HG03280 (cell line): ENCODE results near the gene PARP8.
"Not testable (repeated sequence)": the region's sequence is repeated elsewhere in the genome, so short reads cannot be mapped to it uniquely, and the experiment has no call there.

Experiments
- ATAC-seq: cut with Tn5 transposase; IDR thresholded peaks from one replicate; pipeline ENCODE4 v1.9.1; 2021; ENCODE audit warnings: mild to moderate bottlenecking, moderate library complexity; ENCODE audit not compliant: unreplicated experiment

The PARP8 gene

DNA sequence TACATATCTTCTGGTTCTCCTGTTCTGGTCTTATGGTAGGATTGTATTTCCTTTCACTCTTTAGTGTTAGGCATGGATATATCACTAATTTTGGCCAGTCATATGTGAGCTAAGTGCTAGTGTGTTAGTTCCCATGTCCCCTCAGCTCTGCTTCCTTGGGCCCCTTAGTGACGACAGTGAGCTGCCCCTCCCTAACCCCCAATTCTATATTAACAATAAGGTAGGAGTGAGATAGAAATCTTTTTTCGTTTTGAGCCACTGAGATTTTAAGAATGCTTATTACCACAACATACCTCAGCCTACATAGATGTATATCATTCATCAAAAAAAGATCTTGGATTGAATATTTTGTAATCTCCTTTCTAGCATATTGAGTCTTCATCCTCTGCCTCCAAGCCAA is 100.5 kb downstream of the PARP8 start:
- no peak for ATAC-seq

DNA sequence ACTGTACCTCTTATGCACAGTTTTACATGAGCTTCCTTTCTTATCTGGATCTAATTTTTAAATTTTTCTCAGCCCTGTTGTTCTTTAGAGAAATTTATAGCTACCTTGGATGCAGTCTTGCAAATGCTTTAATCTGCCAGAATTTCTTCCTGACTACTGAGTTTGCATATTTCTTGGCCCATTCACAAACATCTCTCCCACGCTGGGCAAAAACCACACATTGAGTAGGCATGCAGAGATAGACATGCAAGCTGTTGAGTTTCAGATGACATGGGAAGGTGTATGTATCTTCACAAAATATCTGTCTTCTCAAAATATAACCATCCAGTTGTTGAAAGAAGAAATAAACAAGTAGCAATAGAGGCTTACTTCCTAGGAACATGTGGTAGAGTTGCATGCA is 101.2 kb downstream of the PARP8 start:
- no peak for ATAC-seq

DNA sequence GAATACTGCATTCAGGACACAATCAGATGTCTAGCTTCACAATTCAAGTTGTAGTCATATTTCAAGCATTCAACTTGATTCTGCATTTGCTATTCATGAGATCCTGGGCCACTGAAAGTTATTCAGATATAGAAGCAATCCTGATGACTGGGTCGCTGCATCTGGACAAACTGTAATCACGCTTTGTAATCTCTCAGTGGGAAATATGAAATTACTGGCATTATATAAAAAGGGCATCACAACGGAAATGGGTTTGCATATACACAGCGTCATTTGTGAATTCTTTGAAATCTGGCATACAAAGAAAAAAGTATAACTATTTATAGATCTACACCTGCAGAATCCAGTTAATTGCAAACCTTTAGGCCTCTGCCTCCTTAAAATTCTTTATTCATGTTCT is 102.2 kb downstream of the PARP8 start:
- no peak for ATAC-seq

DNA sequence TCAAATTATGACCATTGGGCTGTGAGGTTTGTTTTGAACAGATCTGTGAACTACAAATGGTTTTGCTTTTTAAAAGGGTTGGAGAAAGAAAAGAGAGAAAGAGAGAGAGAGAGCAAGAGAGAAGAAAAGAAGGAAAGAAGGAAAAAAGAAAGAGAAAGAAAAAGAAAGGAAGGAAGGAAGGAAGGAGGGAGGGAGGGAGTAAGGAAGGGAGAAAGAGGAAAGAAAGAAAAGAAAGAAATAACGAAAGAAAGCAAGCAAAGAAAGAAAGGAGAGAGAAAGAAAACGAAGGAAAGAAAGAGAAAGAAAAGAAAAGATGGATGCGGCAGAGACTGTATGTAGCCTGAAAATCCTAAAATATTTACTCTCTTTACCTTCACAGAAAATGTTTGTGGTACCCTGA is 104.0 kb downstream of the PARP8 start:
- ATAC-seq = no peak

DNA sequence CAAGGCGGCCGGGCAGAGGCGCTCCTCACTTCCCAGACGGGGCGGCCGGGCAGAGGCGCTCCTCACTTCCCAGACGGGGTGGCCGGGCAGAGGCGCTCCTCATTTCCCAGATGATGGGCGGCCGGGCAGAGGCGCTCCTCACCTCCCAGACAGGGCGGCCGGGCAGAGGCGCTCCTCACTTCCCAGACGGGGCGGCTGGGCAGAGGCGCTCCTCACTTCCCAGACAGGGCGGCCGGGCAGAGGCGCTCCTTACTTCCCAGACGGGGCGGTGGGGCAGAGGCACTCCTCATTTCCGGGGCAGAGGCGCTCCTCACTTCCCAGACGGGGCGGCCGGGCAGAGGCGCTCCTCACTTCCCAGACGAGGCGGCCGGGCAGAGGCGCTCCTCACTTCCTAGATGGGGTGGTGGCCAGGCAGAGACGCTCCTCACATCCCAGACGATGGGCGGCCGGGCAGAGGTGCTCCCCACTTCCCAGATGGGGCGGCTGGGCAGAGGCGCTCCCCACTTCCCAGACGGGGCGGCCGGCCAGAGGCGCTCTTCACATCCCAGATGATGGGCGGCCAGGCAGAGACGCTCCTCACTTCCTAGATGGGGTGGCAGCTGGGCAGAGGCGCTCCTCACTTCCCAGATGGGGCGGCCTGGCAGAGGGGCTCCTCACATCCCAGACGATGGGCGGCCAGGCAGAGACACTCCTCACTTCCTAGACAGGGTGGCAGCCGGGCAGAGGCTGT is 108.2 kb downstream of the PARP8 start:
- ATAC-seq = not testable (repeated sequence)

DNA sequence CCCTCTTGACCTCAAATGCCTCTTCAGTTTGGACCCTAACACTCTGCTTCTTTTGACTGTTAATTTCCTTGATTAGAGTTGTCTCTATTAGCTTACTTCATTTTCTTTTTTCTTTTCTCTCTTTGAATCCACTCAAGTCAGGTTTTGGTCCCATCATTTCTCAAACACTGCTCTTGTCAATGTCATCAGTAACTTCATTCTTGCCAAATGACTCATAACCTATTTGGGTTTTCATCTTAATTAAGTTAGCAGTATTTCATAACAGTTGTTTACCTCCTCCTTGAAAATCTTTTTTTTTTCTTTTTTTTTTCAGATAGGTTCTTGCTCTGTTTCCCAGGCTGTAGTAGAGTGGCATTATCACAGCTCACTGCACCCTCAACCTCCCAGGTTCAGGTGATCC is 119.6 kb downstream of the PARP8 start:
- ATAC-seq = no peak

DNA sequence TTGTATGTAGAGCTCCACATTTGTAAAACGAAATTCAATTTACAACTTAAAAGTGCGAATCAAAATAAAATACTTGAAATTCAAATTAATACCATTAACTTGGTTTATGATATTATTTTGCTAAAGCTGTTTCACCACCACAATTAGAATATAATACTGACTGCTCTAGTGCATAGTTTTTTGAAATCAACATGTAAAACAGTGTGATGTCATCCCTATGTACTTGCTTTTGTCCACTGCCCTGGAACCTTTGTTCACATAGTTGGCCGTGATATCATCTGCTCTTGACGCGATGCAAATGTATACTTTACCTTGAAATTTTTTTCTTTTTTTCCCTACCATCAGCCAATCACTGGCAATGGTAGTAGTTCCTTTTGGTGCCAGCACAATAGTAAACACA is 125.4 kb downstream of the PARP8 start:
- no peak for ATAC-seq

DNA sequence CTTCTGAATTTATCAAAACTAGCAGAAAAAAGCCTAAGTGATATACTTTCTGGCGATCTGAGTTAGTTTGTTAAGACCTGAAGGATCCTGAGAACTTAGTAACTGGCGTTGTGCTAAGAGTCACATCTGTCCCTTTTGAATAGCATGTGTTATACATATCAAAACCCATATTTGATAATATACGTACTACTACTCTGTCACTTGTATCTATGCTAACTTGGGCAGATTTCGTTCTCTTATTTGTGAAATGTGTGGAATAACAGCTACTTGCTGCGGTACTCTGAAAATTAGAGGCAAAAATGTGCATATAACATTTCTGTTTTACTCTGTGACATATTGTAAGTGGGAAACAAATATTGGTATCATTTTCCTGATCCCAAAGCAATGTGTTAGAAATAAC is 126.4 kb downstream of the PARP8 start:
- ATAC-seq = no peak

DNA sequence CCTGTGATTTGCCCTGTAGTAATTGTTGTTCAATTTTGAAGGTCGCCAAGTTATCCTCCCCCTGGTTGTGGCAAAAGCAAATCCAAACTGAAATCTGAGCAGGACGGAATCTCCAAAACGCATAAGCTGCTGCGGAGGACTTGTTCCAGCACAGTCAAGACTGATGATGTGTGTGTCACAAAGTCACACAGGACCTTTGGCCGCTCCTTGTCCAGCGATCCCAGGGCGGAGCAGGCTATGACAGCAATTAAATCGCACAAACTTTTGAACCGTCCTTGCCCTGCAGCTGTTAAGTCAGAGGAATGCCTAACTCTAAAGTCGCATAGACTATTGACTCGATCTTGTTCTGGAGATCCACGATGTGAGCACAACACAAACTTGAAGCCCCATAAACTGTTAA is 128.4 kb downstream of the PARP8 start:
- no peak for ATAC-seq

DNA sequence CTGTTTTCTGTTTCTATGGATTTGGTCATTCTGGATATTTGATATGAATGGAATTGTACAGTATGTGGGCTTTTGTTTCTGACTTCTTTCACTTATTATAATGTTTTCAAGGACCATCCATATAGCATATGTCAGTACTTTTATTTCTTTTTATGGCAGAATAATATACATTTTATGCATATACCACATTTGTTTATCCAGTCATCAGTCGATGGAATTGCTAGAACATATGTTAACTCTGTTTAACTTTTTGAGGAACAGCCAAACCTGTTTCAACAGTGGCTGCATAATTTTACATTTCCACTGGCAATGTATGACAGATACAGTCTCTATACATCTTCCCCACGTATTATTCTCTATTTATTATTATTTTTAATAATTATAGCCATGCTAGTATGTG is 131.6 kb downstream of the PARP8 start:
- ATAC-seq = no peak

DNA sequence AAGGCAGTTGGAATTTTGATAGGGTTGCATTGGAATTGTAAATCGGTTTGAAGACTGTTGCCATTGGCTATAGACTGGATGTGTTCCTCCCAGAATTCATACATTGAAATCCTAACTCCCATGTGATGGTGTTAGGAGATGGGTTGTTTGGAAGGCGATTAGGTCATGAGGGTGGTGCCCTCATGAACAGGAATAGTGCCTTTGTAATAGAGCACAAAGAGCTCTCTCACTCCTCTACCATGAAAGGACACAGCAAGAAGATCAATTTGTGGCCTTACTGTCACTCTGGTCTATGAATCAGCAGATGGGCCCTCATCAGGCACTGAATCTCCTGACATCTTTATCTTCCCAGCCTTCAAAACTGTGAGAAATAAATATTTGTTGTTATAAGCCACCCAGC is 133.2 kb downstream of the PARP8 start:
- ATAC-seq = no peak

DNA sequence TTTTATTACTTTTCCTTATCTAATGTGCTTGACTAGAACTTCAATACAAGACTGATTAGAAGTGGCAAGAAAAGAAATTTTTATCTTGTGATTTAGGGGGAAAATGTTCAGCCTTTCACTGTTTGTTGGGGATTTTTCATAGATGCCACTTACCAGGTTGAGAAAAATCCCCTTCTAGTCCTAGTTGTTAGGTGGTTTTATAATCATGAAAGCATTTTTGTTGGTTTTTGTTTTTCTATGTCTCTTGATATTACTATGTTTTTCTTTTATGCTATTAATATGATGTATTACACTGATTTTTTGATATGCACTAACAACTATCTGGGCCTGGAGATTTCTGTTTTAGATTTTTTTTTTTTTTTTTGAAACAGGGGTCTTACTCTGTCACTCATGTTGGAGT is 134.0 kb downstream of the PARP8 start:
- no peak for ATAC-seq

DNA sequence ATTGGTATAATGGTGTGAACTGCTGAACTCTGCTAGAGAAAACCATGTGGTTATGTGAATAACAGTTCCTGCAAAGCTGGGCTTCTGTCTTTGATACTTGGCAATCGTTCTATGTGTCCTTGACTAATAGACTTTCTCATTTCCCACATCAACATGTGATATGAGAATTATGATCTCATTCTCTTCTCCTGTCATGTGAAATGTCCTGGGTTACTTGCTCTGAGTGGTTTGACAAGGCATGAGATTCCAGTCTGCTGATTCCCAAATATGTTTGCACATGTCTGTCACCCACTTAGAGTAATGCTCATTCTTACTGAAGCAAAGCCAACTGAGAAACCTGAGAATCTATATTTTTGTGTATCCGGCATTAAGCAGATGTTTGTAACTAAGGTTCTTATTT is 141.2 kb downstream of the PARP8 start:
- ATAC-seq = no peak

DNA sequence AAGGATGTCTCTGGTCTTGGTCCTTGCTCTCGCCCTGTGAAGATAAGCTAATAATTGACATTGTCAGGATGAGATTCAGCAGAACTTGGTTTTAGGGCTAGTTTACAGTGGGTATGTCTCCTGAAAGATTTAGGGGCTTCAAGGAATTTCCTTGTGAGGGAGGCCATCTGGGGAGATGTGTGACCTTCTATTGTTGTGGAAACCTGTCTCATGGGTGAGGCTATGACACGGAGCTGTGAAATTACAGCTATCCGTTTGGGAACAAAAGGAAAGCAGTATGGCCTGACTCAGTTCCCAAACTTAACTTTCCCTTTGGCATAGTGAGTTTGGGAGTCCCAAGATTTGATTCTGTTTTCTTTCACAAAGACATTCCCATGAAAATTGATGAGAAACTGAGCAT is 142.0 kb downstream of the PARP8 start:
- ATAC-seq = no peak

DNA sequence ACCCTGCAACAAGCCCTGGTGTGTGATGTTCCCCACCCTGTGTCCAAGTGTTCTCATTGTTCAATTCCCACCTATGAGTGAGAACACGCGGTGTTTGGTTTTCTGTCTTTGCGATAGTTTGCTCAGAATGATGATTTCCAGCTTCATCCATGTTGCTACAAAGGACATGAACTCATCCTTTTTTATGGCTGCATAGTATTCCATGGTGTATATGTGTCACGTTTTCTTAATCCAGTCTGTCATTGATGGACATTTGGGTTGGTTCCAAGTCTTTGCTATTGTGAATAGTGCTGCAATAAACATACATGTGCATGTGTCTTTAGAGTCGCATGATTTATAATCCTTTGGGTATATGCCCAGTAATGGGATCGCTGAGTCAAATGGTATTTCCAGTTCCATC is 145.3 kb downstream of the PARP8 start:
- ATAC-seq = not testable (repeated sequence)

DNA sequence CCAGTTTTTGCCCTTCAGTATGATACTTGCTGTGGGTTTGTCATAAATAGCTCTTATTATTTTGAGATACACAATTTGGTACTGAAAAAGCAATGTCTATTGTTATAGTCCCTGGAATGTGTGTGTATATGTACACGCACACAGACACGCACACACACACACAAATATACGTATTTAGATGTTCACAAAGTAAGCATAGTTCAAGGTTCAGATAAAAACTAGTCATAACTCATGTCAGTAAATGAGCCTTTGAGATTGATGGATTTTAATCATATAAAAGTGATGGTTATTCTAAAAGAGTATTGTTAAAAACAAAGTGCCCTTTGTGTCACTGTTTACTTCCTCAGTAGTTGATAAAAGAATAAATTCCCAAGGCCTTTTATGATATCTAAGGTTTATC is 147.3 kb downstream of the PARP8 start:
- no peak for ATAC-seq

DNA sequence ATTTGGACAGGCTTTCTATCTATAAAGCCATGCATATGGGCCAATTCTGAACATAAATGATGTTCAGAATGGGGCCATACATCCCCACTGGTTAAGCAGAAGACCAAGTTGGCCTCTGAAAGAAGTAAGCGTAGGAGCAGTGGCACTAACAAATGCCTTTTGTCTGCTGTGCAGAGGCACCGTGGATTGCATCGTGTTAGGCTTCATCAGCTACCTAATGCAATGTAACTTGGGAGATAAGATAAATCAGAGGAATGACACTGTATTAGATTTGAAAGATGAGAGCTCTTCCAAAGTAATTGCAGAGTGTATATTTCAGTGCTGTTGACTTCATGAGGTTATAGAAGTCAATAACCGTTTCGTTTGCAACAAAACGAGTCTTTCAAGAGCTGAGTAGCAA is 148.1 kb downstream of the PARP8 start:
- ATAC-seq = no peak

DNA sequence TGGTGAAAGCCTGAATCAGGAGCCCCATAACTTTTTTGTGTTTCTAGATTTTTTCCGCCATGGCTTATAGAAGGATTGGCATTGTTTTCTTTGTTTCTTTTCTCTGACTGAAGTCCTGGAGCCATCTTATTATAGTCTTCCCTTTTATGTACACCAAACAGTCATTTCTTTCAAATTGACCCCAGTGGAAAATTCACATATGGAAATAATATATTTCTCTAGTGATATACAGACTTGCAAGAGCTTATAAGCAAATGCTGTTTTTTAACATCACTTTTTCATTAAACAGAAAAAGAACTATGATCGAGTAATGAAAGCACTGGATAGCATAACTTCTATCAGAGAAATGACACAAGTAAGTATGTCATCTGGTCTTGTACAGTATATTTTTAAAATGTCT is 155.6 kb downstream of the PARP8 start:
- ATAC-seq = no peak

DNA sequence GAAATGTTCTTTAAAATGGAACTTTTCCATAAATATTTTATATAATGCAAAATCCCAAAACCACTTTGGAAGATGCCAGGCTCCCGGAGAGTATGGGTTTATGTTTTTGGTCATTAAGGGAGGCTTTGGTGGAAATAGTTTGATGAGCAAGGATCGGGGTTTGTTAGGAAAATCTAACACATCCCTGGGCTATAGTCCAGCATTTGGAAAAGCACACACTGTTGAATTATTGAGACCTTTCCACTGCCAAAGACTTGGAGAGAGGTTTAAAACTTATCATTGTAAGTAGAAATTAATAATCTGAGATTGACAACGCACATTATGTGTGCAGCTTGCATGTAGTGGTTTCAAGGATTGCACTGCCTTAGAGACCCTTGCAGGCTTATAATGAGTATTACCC is 156.3 kb downstream of the PARP8 start:
- ATAC-seq = no peak

DNA sequence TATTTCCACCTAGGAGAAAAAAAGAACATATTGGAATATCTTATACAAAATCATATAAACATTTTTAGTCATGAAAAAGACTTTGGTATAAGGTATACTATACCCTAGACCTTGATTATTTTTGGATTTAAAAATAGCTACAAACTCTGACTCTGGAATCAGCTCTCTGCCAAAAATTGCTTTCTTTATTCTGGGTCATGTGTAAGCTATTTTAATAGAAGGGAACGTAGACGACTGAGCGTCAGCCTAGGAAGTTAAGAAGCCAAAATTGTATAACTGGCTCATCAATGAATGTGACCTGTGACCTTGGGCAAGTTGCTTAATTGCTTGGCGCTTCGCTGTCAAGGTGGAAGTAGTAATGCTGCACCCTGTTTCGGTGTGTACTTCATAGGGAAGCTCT is 157.1 kb downstream of the PARP8 start:
- ATAC-seq = no peak

DNA sequence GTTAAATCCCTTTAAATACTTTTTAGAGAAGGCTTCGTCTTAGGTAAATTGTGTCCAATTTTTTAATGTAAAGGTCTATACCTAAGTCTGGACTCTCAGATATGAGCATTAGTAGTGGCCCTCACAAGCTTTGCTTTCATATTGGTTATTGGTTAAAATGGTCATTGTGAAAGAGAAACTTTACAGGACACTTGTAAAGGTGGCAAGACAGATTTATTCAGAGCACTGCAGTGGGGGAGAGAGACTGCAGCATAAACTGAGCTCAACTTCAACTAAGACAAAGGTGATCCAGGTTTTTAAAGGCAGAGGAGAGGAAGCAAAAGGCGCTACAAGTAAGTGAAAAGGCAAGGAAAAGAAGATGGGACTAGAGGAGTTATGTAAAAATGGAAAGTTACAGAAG is 157.7 kb downstream of the PARP8 start:
- ATAC-seq = no peak

DNA sequence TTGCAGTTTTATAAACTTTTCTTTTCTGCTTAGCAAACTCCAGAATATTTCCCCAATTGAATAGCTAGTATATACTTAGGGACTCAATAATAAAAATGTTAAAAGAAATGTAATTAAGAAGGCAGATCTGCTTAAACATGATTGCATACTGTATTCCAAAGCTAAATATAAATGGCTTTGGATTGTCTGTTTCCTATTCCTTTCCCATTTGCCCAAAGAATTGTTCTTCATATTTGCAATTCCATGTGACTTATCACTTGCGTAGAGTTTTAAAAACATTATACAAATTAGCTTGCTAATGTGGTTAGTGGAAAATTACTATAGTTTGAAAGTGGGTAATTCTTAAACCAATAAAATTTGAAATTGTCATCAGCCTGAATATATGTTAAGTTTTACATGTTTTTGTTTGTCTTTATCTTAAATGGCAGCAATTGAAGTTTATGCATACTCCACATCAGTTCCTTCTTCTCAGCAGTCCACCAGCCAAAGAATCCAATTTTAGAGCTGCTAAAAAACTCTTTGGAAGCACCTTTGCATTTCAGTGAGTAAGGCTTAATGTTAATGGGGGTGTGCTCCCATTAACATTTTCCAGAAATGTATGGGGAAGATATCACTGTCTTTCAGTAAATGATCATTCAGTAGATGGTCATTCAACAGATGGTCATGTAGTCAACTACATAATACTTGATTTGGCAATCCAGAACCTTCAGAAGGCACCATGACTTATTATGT is 161.2 kb downstream of the PARP8 start:
- ATAC-seq = no peak

DNA sequence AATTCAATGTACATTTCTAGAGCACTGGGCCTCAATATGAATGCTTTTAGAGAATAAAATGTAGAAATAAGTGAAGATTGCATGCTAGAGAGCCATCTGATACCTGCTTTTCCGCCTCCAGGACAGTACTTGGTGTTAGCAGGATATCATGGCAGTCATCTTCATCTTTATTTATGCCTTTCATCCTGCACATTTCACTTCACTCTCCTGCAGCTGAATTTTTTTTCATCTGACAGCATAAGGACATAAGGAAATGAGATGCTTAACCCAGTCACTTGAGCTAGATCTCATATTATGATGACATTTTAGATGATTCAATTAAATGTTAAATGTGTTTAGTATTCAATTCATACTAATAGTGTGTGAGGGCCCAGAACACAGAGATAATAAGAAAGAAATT is 162.6 kb downstream of the PARP8 start:
- no peak for ATAC-seq
